ENCODE measurements around the gene GABRP. TPM values are rescaled to one million over a fixed set of nuclear protein-coding genes. Genes with fewer than 3 reads are reported as not detected.

Gene GABRP
- polyA plus RNA-seq, 1 donor from 2014 or later, result not detected

DNA sequence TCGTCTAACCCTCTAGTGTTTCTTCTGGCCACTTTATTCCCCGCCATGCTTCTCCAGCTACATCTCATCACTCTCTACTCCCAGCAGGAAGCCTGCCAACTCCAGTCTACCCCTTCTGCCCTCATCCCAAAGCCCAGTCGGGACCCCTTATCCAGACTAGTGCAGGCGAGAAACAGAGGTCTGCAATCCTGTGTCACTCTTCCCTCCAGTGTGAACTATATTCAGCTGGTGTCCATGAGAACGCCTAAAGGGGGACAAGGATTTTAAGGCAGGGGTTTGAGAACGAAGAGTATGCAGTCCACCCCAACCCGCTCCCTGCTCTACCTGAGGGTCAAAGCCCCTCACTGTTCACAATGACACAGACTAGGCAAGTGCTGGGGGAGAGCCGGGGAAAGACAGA lies 41.7 kb upstream of the GABRP start:
- no peak overlapping the region for H3K27ac ChIP-seq (ENCODE audit: low read length)
- no peaks in the 10 kb centered on the region for H3K36me3 ChIP-seq (ENCODE audit: insufficient read depth, low read length)
- H3K9ac ChIP-seq (ENCODE audit: low read length), result no peak overlapping the region
- H3K27me3 ChIP-seq (ENCODE audit: insufficient read depth, low read depth, low read length), result peaks cover 14% of the 10 kb centered on the region
- no peak overlapping the region for H3K4me3 ChIP-seq (ENCODE audit: low read length)
- H3K9me3 ChIP-seq (ENCODE audit: low read length), result no peaks in the 10 kb centered on the region
- TF ChIP-seq RAD21 (conservative IDR thresholded peaks at IDR 0.05), result no peak
- no peak for TF ChIP-seq EP300 (conservative IDR thresholded peaks at IDR 0.05; ENCODE audit: poor library complexity, severe bottlenecking)
- TF ChIP-seq, protein P1, sequence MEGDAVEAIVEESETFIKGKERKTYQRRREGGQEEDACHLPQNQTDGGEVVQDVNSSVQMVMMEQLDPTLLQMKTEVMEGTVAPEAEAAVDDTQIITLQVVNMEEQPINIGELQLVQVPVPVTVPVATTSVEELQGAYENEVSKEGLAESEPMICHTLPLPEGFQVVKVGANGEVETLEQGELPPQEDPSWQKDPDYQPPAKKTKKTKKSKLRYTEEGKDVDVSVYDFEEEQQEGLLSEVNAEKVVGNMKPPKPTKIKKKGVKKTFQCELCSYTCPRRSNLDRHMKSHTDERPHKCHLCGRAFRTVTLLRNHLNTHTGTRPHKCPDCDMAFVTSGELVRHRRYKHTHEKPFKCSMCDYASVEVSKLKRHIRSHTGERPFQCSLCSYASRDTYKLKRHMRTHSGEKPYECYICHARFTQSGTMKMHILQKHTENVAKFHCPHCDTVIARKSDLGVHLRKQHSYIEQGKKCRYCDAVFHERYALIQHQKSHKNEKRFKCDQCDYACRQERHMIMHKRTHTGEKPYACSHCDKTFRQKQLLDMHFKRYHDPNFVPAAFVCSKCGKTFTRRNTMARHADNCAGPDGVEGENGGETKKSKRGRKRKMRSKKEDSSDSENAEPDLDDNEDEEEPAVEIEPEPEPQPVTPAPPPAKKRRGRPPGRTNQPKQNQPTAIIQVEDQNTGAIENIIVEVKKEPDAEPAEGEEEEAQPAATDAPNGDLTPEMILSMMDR (IDR thresholded peaks at IDR 0.05; ENCODE audit: poor library complexity, severe bottlenecking), result no peak
- TF ChIP-seq EZH2 (IDR thresholded peaks at IDR 0.05; ENCODE audit: borderline replicate concordance, insufficient read depth, low read length, poor library complexity, severe bottlenecking), result no peak
- TF ChIP-seq SMC3 (conservative IDR thresholded peaks at IDR 0.05; ENCODE audit: poor library complexity), result no peak
- TF ChIP-seq, protein P2, sequence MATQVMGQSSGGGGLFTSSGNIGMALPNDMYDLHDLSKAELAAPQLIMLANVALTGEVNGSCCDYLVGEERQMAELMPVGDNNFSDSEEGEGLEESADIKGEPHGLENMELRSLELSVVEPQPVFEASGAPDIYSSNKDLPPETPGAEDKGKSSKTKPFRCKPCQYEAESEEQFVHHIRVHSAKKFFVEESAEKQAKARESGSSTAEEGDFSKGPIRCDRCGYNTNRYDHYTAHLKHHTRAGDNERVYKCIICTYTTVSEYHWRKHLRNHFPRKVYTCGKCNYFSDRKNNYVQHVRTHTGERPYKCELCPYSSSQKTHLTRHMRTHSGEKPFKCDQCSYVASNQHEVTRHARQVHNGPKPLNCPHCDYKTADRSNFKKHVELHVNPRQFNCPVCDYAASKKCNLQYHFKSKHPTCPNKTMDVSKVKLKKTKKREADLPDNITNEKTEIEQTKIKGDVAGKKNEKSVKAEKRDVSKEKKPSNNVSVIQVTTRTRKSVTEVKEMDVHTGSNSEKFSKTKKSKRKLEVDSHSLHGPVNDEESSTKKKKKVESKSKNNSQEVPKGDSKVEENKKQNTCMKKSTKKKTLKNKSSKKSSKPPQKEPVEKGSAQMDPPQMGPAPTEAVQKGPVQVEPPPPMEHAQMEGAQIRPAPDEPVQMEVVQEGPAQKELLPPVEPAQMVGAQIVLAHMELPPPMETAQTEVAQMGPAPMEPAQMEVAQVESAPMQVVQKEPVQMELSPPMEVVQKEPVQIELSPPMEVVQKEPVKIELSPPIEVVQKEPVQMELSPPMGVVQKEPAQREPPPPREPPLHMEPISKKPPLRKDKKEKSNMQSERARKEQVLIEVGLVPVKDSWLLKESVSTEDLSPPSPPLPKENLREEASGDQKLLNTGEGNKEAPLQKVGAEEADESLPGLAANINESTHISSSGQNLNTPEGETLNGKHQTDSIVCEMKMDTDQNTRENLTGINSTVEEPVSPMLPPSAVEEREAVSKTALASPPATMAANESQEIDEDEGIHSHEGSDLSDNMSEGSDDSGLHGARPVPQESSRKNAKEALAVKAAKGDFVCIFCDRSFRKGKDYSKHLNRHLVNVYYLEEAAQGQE (IDR thresholded peaks at IDR 0.05; ENCODE audit: borderline replicate concordance), result no peak
- no peak for TF ChIP-seq MXI1 (conservative IDR thresholded peaks at IDR 0.05; ENCODE audit: poor library complexity, severe bottlenecking)
- no peak for TF ChIP-seq TAF1 (IDR thresholded peaks at IDR 0.05; ENCODE audit: low read depth)
- no peak overlapping the region for H2AFZ ChIP-seq (ENCODE audit: low read depth, low read length)
- no peaks in the 10 kb centered on the region for H4K20me1 ChIP-seq (ENCODE audit: insufficient read depth)
- H3K4me2 ChIP-seq (ENCODE audit: low read length), result no peak overlapping the region
- H3F3A ChIP-seq (ENCODE audit: insufficient read depth, low read length, poor library complexity, severe bottlenecking), result no peaks in the 10 kb centered on the region
- no peaks in the 10 kb centered on the region for H3K9me2 ChIP-seq (ENCODE audit: insufficient read depth, low read length)
- no peaks in the 10 kb centered on the region for H3K79me2 ChIP-seq (replicated peaks; ENCODE audit: insufficient read depth, low read length)

DNA sequence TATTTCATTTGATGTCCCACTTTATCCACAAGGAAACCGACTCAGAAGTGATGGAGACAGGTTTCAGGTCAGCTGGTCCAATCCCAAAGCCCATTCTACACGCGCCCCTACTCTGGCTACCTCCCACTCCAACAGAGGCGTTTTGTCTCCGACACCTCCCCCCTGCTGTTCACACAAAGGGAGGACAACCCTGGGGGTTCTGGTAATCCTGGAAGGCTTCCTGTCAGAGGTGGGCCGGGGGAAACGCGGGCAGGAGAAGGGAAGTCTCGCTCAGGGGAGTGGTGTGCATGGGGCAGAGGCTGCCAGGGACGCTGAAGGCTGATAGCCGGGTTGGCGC lies 39.7 kb upstream of the GABRP start:
- H4K20me1 ChIP-seq (ENCODE audit: insufficient read depth), result no peaks in the 10 kb centered on the region
- H3K9me3 ChIP-seq (ENCODE audit: low read length), result no peaks in the 10 kb centered on the region
- H3K9ac ChIP-seq (ENCODE audit: low read length), result no peak overlapping the region
- no peak overlapping the region for H3K27ac ChIP-seq (ENCODE audit: low read length)
- TF ChIP-seq, protein P2 (IDR thresholded peaks at IDR 0.05; ENCODE audit: borderline replicate concordance), result no peak
- TF ChIP-seq MXI1 (conservative IDR thresholded peaks at IDR 0.05; ENCODE audit: poor library complexity, severe bottlenecking) (no peak), TAF1 (IDR thresholded peaks at IDR 0.05; ENCODE audit: low read depth) (no peak), SMC3 (conservative IDR thresholded peaks at IDR 0.05; ENCODE audit: poor library complexity) (no peak), EP300 (conservative IDR thresholded peaks at IDR 0.05; ENCODE audit: poor library complexity, severe bottlenecking) (no peak), POLR2AphosphoS5 (IDR thresholded peaks at IDR 0.05) (no peak), RAD21 (conservative IDR thresholded peaks at IDR 0.05) (no peak), EZH2 (IDR thresholded peaks at IDR 0.05; ENCODE audit: borderline replicate concordance, insufficient read depth, low read length, poor library complexity, severe bottlenecking) (no peak)
- TF ChIP-seq, protein P1 (IDR thresholded peaks at IDR 0.05; ENCODE audit: poor library complexity, severe bottlenecking), result no peak
- no peak overlapping the region for H3K4me2 ChIP-seq (ENCODE audit: low read length)
- H3F3A ChIP-seq (ENCODE audit: insufficient read depth, low read length, poor library complexity, severe bottlenecking), result no peaks in the 10 kb centered on the region
- peak overlapping the region; percentile 47 for H3K4me3 ChIP-seq (ENCODE audit: low read length)
- no peaks in the 10 kb centered on the region for H3K36me3 ChIP-seq (ENCODE audit: insufficient read depth, low read length)
- peaks cover 14% of the 10 kb centered on the region for H3K27me3 ChIP-seq (ENCODE audit: insufficient read depth, low read depth, low read length)
- no peaks in the 10 kb centered on the region for H3K9me2 ChIP-seq (ENCODE audit: insufficient read depth, low read length)
- no peaks in the 10 kb centered on the region for H3K79me2 ChIP-seq (replicated peaks; ENCODE audit: insufficient read depth, low read length)
- no peak overlapping the region for H2AFZ ChIP-seq (ENCODE audit: low read depth, low read length)

All from neural cell (in vitro differentiated cells).